Esophagus (tissue), 2 donors: ENCODE measurements around the gene COL13A1. TPM values are rescaled to one million over a fixed set of nuclear protein-coding genes. Genes with fewer than 3 reads are reported as not detected.

ENCODE experiments used
- H3K27ac ChIP-seq, 2 donors: one replicate each; pipeline ENCODE4 v1.5.1; 2013; ENCODE audit warnings: low read depth in 2 of 2, mild to moderate bottlenecking in 2 of 2, inconsistent platforms in 1 of 2, low read length in 1 of 2, moderate library complexity in 1 of 2
- H3K27me3 ChIP-seq, 2 donors: one replicate each; pipeline ENCODE4 v1.6.1; 2013; ENCODE audit warnings: low read length in 2 of 2, control low read depth in 1 of 2, mild to moderate bottlenecking in 1 of 2; ENCODE audit not compliant: insufficient read depth in 2 of 2, control insufficient read depth in 1 of 2
- H3K36me3 ChIP-seq, 2 donors: one replicate each; pipeline ENCODE4 v1.6.1; 2013; ENCODE audit warnings: low read length in 1 of 2; ENCODE audit not compliant: control insufficient read depth in 2 of 2, insufficient read depth in 2 of 2
- H3K4me1 ChIP-seq, 2 donors: one replicate each; pipeline ENCODE4 v1.6.1; 2013; ENCODE audit warnings: low read length in 1 of 2; ENCODE audit not compliant: control insufficient read depth in 2 of 2, insufficient read depth in 2 of 2
- H3K4me3 ChIP-seq, 2 donors: one replicate each; pipeline ENCODE4 v1.5.1; 2013; ENCODE audit warnings: low read length in 2 of 2, mild to moderate bottlenecking in 2 of 2, low read depth in 1 of 2, moderate library complexity in 1 of 2
- H3K9me3 ChIP-seq, 2 donors: one replicate each; pipeline ENCODE4 v1.6.1; 2013; ENCODE audit warnings: mild to moderate bottlenecking in 2 of 2, low read depth in 1 of 2, low read length in 1 of 2, moderate library complexity in 1 of 2; ENCODE audit not compliant: control insufficient read depth in 2 of 2, insufficient read depth in 1 of 2
- WGBS, 2 donors: extraction: QIAGEN DNeasy Blood & Tissue Kit; methylation state at CpG; one replicate each; pipeline ENCODE4 v1.1.7; 2013; 5-methylcytosine and 5-hydroxymethylcytosine counted together
- polyA plus RNA-seq, 2 donors: library from polyadenylated mRNA; stranded (reverse); fragments of 200-250 nt; gene quantifications; one replicate each; pipeline ENCODE4 v1.2.3, GENCODE V29; 2013
- donor health status: healthy with polysubstance abuse.
- donor health status: Bipolar disorder and iron deficiency.

The COL13A1 gene
- polyA plus RNA-seq, 2 donors = 0.95 to 2.0 TPM

- Histone ChIP-seq H3K4me1 (peaks cover 0 to 2% of the 10 kb centered on the region in 2 donors), H3K9me3 (no peaks in the 10 kb centered on the region), H3K27me3 (peaks cover 0 to 5% of the 10 kb centered on the region in 2 donors), H3K36me3 (no peaks in the 10 kb centered on the region), H3K4me3 (no peak overlapping the region), H3K27ac (no peak overlapping the region)
- WGBS, 2 donors = 58 to 69% methylated on average over 14 of the region's 14 CpGs
Measured at GRCh38 chr10:69965919-69966662, 164.4 kb downstream of the COL13A1 start.

GRCh38 chr10:69968830-69969229 lies 167.1 kb downstream of the COL13A1 start:
- Histone ChIP-seq H3K9me3 (no peaks in the 10 kb centered on the region), H3K36me3 (no peaks in the 10 kb centered on the region), H3K27me3 (peaks cover 0 to 5% of the 10 kb centered on the region in 2 donors), H3K4me1 (peaks cover 0 to 3% of the 10 kb centered on the region in 2 donors), H3K4me3 (no peak overlapping the region), H3K27ac (no peak overlapping the region)
- 67 to 77% methylated on average over 3 of the region's 3 CpGs for WGBS, 2 donors

DNA sequence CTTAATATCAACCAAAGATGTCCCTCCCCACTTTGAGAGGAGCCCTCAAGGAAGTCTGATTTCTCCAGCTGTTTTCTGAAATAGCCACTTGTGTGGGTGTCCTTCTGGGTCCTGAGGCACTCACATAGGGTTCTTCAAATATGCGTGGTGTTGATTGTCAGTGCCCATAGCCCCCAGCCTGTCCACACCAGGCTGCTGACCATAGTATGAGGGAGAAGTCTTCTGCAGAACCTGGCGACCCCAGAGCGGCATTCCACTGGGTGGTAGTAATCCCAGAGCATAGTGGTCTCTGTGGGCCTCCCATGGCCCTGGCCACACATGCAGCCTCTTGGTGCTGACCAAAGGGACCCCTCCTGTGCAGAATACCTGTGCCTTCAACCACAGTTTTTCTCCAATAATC lies 168.3 kb downstream of the COL13A1 start:
- 87 to 88% methylated on average over 3 of the region's 3 CpGs for WGBS, 2 donors
- H3K4me3 ChIP-seq = no peak overlapping the region
- no peaks in the 10 kb centered on the region for H3K9me3 ChIP-seq
- H3K27ac ChIP-seq = no peak overlapping the region
- H3K4me1 ChIP-seq = peaks cover 0 to 3% of the 10 kb centered on the region in 2 donors
- no peaks in the 10 kb centered on the region for H3K36me3 ChIP-seq
- H3K27me3 ChIP-seq = peaks cover 0 to 5% of the 10 kb centered on the region in 2 donors

GRCh38 chr10:69972981-69973397 lies 171.3 kb downstream of the COL13A1 start:
- Histone ChIP-seq H3K9me3 (no peaks in the 10 kb centered on the region), H3K4me3 (no peak overlapping the region), H3K27me3 (peaks cover 0 to 5% of the 10 kb centered on the region in 2 donors), H3K27ac (no peak overlapping the region), H3K36me3 (no peaks in the 10 kb centered on the region), H3K4me1 (peaks cover 0 to 3% of the 10 kb centered on the region in 2 donors)
- 69 to 78% methylated on average over 3 of the region's 3 CpGs for WGBS, 2 donors

GRCh38 chr10:69973678-69974077 lies 172.0 kb downstream of the COL13A1 start:
- Histone ChIP-seq H3K36me3 (no peaks in the 10 kb centered on the region), H3K9me3 (no peaks in the 10 kb centered on the region), H3K27me3 (peaks cover 0 to 5% of the 10 kb centered on the region in 2 donors), H3K4me1 (peaks cover 0 to 3% of the 10 kb centered on the region in 2 donors), H3K27ac (no peak overlapping the region), H3K4me3 (no peak overlapping the region)

GRCh38 chr10:69974551-69975155 lies 172.9 kb downstream of the COL13A1 start:
- H3K36me3 ChIP-seq = no peaks in the 10 kb centered on the region
- peaks cover 0 to 3% of the 10 kb centered on the region in 2 donors for H3K4me1 ChIP-seq
- H3K27ac ChIP-seq = no peak overlapping the region
- 36 to 47% methylated on average over 2 of the region's 2 CpGs for whole genome bisulfite sequencing, 2 donors
- H3K9me3 ChIP-seq = no peaks in the 10 kb centered on the region
- no peak overlapping the region for H3K4me3 ChIP-seq
- peaks cover 0 to 5% of the 10 kb centered on the region in 2 donors for H3K27me3 ChIP-seq

- peaks cover 2 to 6% of the 10 kb centered on the region in 2 donors for H3K9me3 ChIP-seq
- no peak overlapping the region for H3K4me3 ChIP-seq
- H3K4me1 ChIP-seq = peaks cover 0 to 3% of the 10 kb centered on the region in 2 donors
- no peaks in the 10 kb centered on the region for H3K27me3 ChIP-seq
- 41 to 51% methylated on average over 3 of the region's 3 CpGs for WGBS, 2 donors
- H3K27ac ChIP-seq = no peak overlapping the region
- no peaks in the 10 kb centered on the region for H3K36me3 ChIP-seq
Measured at GRCh38 chr10:69976795-69977546, 175.3 kb downstream of the COL13A1 start.

- H3K36me3 ChIP-seq = no peaks in the 10 kb centered on the region
- H3K4me3 ChIP-seq = no peak overlapping the region
- H3K27me3 ChIP-seq = no peaks in the 10 kb centered on the region
- no peak overlapping the region for H3K27ac ChIP-seq
- H3K4me1 ChIP-seq = no peaks in the 10 kb centered on the region
- peaks cover 2 to 6% of the 10 kb centered on the region in 2 donors for H3K9me3 ChIP-seq
Measured at GRCh38 chr10:69979174-69979573, 177.5 kb downstream of the COL13A1 start.

DNA sequence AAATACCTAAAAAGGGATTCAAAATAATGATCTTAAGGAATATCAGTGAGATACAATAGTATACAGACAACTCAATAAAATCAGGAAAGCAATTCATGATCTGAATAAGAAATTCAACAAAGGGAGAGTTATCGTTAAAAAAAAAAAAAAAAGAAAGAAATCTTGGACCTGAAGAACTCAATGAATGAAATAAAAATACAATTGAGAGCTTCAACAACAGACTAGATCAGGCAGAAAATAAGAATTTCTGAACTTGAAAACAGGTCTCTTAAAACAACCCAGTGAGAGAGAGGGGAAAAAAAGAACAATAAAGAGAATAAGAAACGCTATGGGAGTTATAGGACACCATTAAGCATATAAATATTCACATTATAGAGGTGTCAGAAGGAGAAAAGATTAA lies 179.0 kb downstream of the COL13A1 start:
- Histone ChIP-seq H3K4me1 (no peaks in the 10 kb centered on the region), H3K36me3 (no peaks in the 10 kb centered on the region), H3K27ac (no peak overlapping the region), H3K9me3 (peaks cover 2 to 6% of the 10 kb centered on the region in 2 donors), H3K4me3 (no peak overlapping the region), H3K27me3 (no peaks in the 10 kb centered on the region)
- WGBS, 2 donors = 87 to 93% methylated on average over 2 of the region's 2 CpGs
